Measurements from ENCODE around the gene CRYBB1.

DNA sequence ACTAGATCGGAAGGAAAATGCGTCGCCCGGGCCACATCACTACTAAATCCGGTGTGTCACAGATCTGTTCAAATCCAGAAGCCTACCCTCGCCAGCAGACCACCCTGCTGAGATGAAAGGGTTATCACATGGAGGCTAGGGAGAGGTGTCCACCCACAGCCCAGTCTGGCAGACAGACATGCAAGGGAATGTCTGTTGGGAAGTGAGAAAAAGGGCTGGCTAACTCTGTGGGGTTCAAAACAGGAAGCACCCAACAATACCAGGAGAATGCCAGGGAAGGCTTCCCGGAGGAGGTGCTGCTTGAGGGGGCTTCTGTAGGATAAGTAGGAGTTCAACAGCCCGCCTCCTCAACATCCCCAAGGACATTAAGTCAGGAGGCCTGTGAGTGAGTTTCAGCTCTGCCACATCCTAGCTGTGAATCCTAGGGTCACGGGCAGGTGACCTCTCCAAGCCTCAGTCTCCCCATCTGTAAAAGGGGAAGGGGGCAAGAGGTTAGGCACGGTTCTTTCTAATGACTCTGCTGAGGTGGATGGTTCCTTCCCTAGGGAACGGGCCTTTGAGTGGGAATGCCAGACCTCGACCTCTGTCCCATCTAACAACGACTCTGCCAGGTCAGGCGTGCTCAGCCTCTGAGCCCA lies 29.0 kb downstream of the CRYBB1 start:
- TF ChIP-seq, protein P1, sequence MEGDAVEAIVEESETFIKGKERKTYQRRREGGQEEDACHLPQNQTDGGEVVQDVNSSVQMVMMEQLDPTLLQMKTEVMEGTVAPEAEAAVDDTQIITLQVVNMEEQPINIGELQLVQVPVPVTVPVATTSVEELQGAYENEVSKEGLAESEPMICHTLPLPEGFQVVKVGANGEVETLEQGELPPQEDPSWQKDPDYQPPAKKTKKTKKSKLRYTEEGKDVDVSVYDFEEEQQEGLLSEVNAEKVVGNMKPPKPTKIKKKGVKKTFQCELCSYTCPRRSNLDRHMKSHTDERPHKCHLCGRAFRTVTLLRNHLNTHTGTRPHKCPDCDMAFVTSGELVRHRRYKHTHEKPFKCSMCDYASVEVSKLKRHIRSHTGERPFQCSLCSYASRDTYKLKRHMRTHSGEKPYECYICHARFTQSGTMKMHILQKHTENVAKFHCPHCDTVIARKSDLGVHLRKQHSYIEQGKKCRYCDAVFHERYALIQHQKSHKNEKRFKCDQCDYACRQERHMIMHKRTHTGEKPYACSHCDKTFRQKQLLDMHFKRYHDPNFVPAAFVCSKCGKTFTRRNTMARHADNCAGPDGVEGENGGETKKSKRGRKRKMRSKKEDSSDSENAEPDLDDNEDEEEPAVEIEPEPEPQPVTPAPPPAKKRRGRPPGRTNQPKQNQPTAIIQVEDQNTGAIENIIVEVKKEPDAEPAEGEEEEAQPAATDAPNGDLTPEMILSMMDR (conservative IDR thresholded peaks at IDR 0.05; ENCODE audit: low read depth in 2 of 2) = no peak
- TF ChIP-seq POLR2AphosphoS5 (IDR thresholded peaks at IDR 0.05; ENCODE audit: low read depth) (no peak), EZH2 (IDR thresholded peaks at IDR 0.05; ENCODE audit: low read depth, unreplicated experiment) (no peak)
